Fibroblast of lung (primary cell): ENCODE results near the gene DENND4B. TPM values are rescaled to one million over a fixed set of nuclear protein-coding genes. Genes with fewer than 3 reads are reported as not detected.

Experiments
- DNase-seq, 2 donors: peaks; one replicate each; pipeline versions ENCODE4 v3.0.0 to v3.0.0-alpha.2; 2010; ENCODE audit warnings: low read depth in 2 of 2
- H2AFZ ChIP-seq: 2 replicates; pipeline ENCODE4 v1.5.1; 2012; ENCODE audit warnings: low read length, control low read depth, inconsistent platforms
- H3K27ac ChIP-seq: 2 replicates; pipeline ENCODE4 v1.5.1; 2011; ENCODE audit warnings: low read length, control low read depth; ENCODE audit not compliant: insufficient read depth
- H3K27me3 ChIP-seq: 2 replicates; pipeline ENCODE4 v1.5.1; 2011; ENCODE audit warnings: mild to moderate bottlenecking, low read length; ENCODE audit not compliant: control insufficient read depth, insufficient read depth
- H3K36me3 ChIP-seq: 2 replicates; pipeline ENCODE4 v1.5.1; 2011; ENCODE audit warnings: low read length; ENCODE audit not compliant: control insufficient read depth, insufficient read depth
- H3K4me1 ChIP-seq: 2 replicates; pipeline ENCODE4 v1.5.1; 2011; ENCODE audit warnings: low read length; ENCODE audit not compliant: control insufficient read depth, insufficient read depth; ENCODE audit errors: extremely low read depth
- H3K4me2 ChIP-seq: 2 replicates; pipeline ENCODE4 v1.5.1; 2011; ENCODE audit warnings: low read length, control low read depth; ENCODE audit not compliant: insufficient read depth; ENCODE audit errors: extremely low read depth
- H3K4me3 ChIP-seq, 4 experiments: fragments of 200-600 bp in 1 of 4; sonication (generic) in 1 of 4; replicated peaks in 1 of 4; 2 replicates each; pipeline ENCODE4 v1.5.1; 2011 to 2016; ENCODE audit warnings: low read length in 4 of 4, low read depth in 3 of 4, mild to moderate bottlenecking in 3 of 4, control low read depth in 2 of 4, inconsistent platforms in 1 of 4, mixed read lengths in 1 of 4; ENCODE audit not compliant: insufficient read depth in 1 of 4; ENCODE audit errors: control extremely low read depth in 1 of 4
- H3K79me2 ChIP-seq: 2 replicates; pipeline ENCODE4 v1.5.1; 2012; ENCODE audit warnings: mild to moderate bottlenecking, low read length, inconsistent platforms; ENCODE audit not compliant: control insufficient read depth, insufficient read depth
- H3K9ac ChIP-seq: 2 replicates; pipeline ENCODE4 v1.5.1; 2011; ENCODE audit warnings: mild to moderate bottlenecking, low read length, control low read depth; ENCODE audit not compliant: insufficient read depth
- H3K9me3 ChIP-seq: 2 replicates; pipeline ENCODE4 v1.5.1; 2012; ENCODE audit warnings: low read depth, low read length; ENCODE audit not compliant: control insufficient read depth, insufficient read depth
- H4K20me1 ChIP-seq: 2 replicates; pipeline ENCODE4 v1.5.1; 2011; ENCODE audit warnings: low read length; ENCODE audit not compliant: control insufficient read depth, insufficient read depth; ENCODE audit errors: extremely low read depth
- CTCF ChIP-seq, 2 donors: IDR thresholded peaks in 1 of 2; conservative IDR thresholded peaks in 1 of 2; 1 replicate in 1 of 2; 2 replicates in 1 of 2; pipeline ENCODE4 v1.5.1; 2011 to 2012; ENCODE audit warnings: low read length in 2 of 2, control low read depth in 1 of 2, inconsistent platforms in 1 of 2, low read depth in 1 of 2, mild to moderate bottlenecking in 1 of 2
- EZH2 ChIP-seq: IDR thresholded peaks from 2 replicates; pipeline ENCODE4 v1.5.1; 2012; ENCODE audit warnings: low read length, control low read depth, mild to moderate bottlenecking; ENCODE audit errors: missing control alignments
- polyA plus RNA-seq, 2 donors: library from polyadenylated mRNA; depleted of rRNA in 1 of 2; stranded (reverse) in 1 of 2; unstranded in 1 of 2; fragments of >200 nt; gene quantifications; 2 replicates each; pipeline ENCODE4 v1.2.1, GENCODE V29; 2011 to 2012; ENCODE audit warnings: missing spikeins in 1 of 2
- total RNA-seq: library from RNA; depleted of rRNA; stranded (reverse); fragments of >200 nt; gene quantifications from 2 replicates; pipeline ENCODE4 v1.2.1, GENCODE V29; 2014

DENND4B gene
- total and polyA plus RNA-seq, 2 donors (not counting 1 experiment from before 2014, with no cell fraction given): 9.1 to 17.7 TPM

- peaks cover 9% of the 10 kb centered on the region for H3K4me1 ChIP-seq
- H4K20me1 ChIP-seq: no peaks in the 10 kb centered on the region
- peak overlapping the region; percentile 69 for H2AFZ ChIP-seq
- no peaks in the 10 kb centered on the region for H3K9me3 ChIP-seq
- H3K27ac ChIP-seq: no peak overlapping the region
- H3K27me3 ChIP-seq: no peaks in the 10 kb centered on the region
- no peak overlapping the region for H3K9ac ChIP-seq
- peak overlapping the region; percentile 99 for H3K4me2 ChIP-seq
- H3K4me3 ChIP-seq: peak overlapping the region; percentile 62 to 90 (median 81)
- no peaks in the 10 kb centered on the region for H3K79me2 ChIP-seq
- peaks cover 2% of the 10 kb centered on the region for H3K36me3 ChIP-seq
- no peak for TF ChIP-seq CTCF (conservative IDR thresholded peaks at IDR 0.05 in 1 of 2, IDR thresholded peaks at IDR 0.05 in 1 of 2; ENCODE audit: low read depth in 1 of 2, low read length in 2 of 2)
- TF ChIP-seq EZH2: no peak
- no peak for DNase-seq
Measured at GRCh38 chr1:153968408-153968807, 21.9 kb upstream of the DENND4B start.

- Histone ChIP-seq H3K9ac (no peak overlapping the region), H3K9me3 (no peaks in the 10 kb centered on the region), H3K4me3 (peak overlapping the region; percentile 62 to 90 (median 81)), H3K36me3 (peaks cover 2% of the 10 kb centered on the region), H3K4me2 (peak overlapping the region; percentile 99), H3K27ac (no peak overlapping the region), H4K20me1 (no peaks in the 10 kb centered on the region), H2AFZ (peak overlapping the region; percentile 92), H3K79me2 (peaks cover 1% of the 10 kb centered on the region), H3K4me1 (peaks cover 9% of the 10 kb centered on the region), H3K27me3 (no peaks in the 10 kb centered on the region)
- no peak for TF ChIP-seq EZH2
- no peak for TF ChIP-seq CTCF (conservative IDR thresholded peaks at IDR 0.05 in 1 of 2, IDR thresholded peaks at IDR 0.05 in 1 of 2; ENCODE audit: low read depth in 1 of 2, low read length in 2 of 2)
- no peak for DNase-seq
Measured at GRCh38 chr1:153968000-153968363, 21.5 kb upstream of the DENND4B start.

- Histone ChIP-seq H2AFZ (peak within 1 kb of the TSS; percentile 92), H3K4me3 (peak within 1 kb of the TSS; percentile 62 to 90 (median 81)), H3K4me1 (peaks cover 13% of the 10 kb centered on the region), H3K27me3 (no peaks in the 10 kb centered on the region), H3K36me3 (no peaks in the 10 kb centered on the region), H3K79me2 (peaks cover 7% of the 10 kb centered on the region), H4K20me1 (no peaks in the 10 kb centered on the region), H3K9me3 (no peaks in the 10 kb centered on the region), H3K27ac (peak within 1 kb of the TSS; percentile 80), H3K9ac (peak within 1 kb of the TSS; percentile 75), H3K4me2 (peak within 1 kb of the TSS; percentile 99)
- DNase-seq: peak; percentile 99 to 100
- peak; percentile 29 to 55 for TF ChIP-seq CTCF (conservative IDR thresholded peaks at IDR 0.05 in 1 of 2, IDR thresholded peaks at IDR 0.05 in 1 of 2; ENCODE audit: low read depth in 1 of 2, low read length in 2 of 2)
- no peak for TF ChIP-seq EZH2
Measured at GRCh38 chr1:153967107-153967999, 20.8 kb upstream of the DENND4B start, which contains the start of gene CREB3L4. TSS of gene CREB3L4 (plus strand) at chr1:153967902. CDS start at chr1:153968526, 624 bp downstream.
